Measurements from ENCODE around the gene SLC2A4RG. TPM values are rescaled to one million over a fixed set of nuclear protein-coding genes. Genes with fewer than 3 reads are reported as not detected.

Gene SLC2A4RG
- total and polyA plus RNA-seq, 2 of the 13 experiments (the other 11 are each of a cell fraction or from before 2014, with no cell fraction given), result 91.4 to 95.9 TPM

GRCh38 chr20:63696628-63697356 is 42.8 kb upstream of the SLC2A4RG start, which contains the start of gene TNFRSF6B (continued):
- TF ChIP-seq ARID4A (CRISPR knock-in tag; IDR thresholded peaks at IDR 0.05; ENCODE audit: borderline replicate concordance), result peak; percentile 76
- no peak; the same call in 1 of the 2 replicates for TF ChIP-seq BCL3 (CRISPR knock-in tag; IDR thresholded peaks at IDR 0.05)
- TF ChIP-seq KDM3A (CRISPR knock-in tag; IDR thresholded peaks at IDR 0.05; ENCODE audit: low read depth), result peak; percentile 29; the same call in 1 of the 2 replicates
- TF ChIP-seq RBFOX2 (IDR thresholded peaks at IDR 0.05; ENCODE audit: low read depth, low read length), result peak; percentile 64; the same call in 1 of the 2 replicates
- peak; percentile 8; the same call in 1 of the 2 replicates for TF ChIP-seq THRA (CRISPR knock-in tag; IDR thresholded peaks at IDR 0.05; ENCODE audit: borderline replicate concordance)
- peak; percentile 35; the same call in 1 of the 2 replicates for TF ChIP-seq TFE3 (CRISPR knock-in tag; IDR thresholded peaks at IDR 0.05)
- 0 out of 2 replicates have a peak, but pooled peaks have one; percentile 32 for TF ChIP-seq HDAC2 (CRISPR knock-in tag; IDR thresholded peaks at IDR 0.05)
- no peak for TF ChIP-seq CREB1 (IDR thresholded peaks at IDR 0.05)
- TF ChIP-seq CREB1 (CRISPR knock-in tag; IDR thresholded peaks at IDR 0.05), result no peak
- no peak for TF ChIP-seq ZFYVE20 (CRISPR knock-in tag; IDR thresholded peaks at IDR 0.05; ENCODE audit: borderline replicate concordance, low read depth)
- peak; percentile 1 for TF ChIP-seq HNRNPH1 (optimal IDR thresholded peaks at IDR 0.05; ENCODE audit: low read depth, low read length)
- TF ChIP-seq PBX3 (CRISPR knock-in tag; IDR thresholded peaks at IDR 0.05; ENCODE audit: borderline replicate concordance), result no peak
- no peak for TF ChIP-seq ZNF710 (CRISPR knock-in tag; IDR thresholded peaks at IDR 0.05; ENCODE audit: borderline replicate concordance)
- no peak for TF ChIP-seq ASH2L (IDR thresholded peaks at IDR 0.05; ENCODE audit: insufficient read length, low read depth, low read length)

Measured in HepG2 (cell line).